Colonic mucosa (tissue), 4 donors: ENCODE measurements around the gene MAPKAPK2. TPM values are rescaled to one million over a fixed set of nuclear protein-coding genes. Genes with fewer than 3 reads are reported as not detected.
A peak's percentile ranks its signal among the peaks of the same experiment; 100 is the strongest.

Experiments
- DNase-seq: peaks from one replicate; pipeline ENCODE4 v3.0.0-alpha.2; 2020
- H3K27ac ChIP-seq: fragments of 200-600 bp; one replicate; pipeline ENCODE4 v1.8.0; 2021
- H3K27me3 ChIP-seq: fragments of 200-600 bp; one replicate; pipeline ENCODE4 v1.8.0; 2021
- H3K36me3 ChIP-seq: fragments of 200-600 bp; one replicate; pipeline ENCODE4 v1.8.0; 2021
- H3K4me1 ChIP-seq: fragments of 200-600 bp; one replicate; pipeline ENCODE4 v1.8.0; 2021; ENCODE audit warnings: mild to moderate bottlenecking
- H3K4me3 ChIP-seq: fragments of 200-600 bp; one replicate; pipeline ENCODE4 v1.8.0; 2021
- H3K9ac ChIP-seq, 2 donors: one replicate each; pipeline ENCODE4 v1.7.0; 2013; ENCODE audit warnings: control low read depth in 2 of 2, low read depth in 2 of 2, low read length in 2 of 2
- H3K9me3 ChIP-seq: fragments of 200-600 bp; one replicate; pipeline ENCODE4 v1.8.0; 2021
- intact Hi-C: fragments of 100-400 bp; cut with DNase I; formaldehyde crosslinking; loops from one replicate; pipeline ENCODE4 v1.14.1; 2022
- total RNA-seq, 2 donors: library from RNA; stranded (reverse); fragmentation: NEBNext Ultra II Directional in 1 of 2; extraction: Animal tissue kit (Norgen Biotek cat#: 25700) in 1 of 2; gene quantifications; one replicate each; pipeline ENCODE4 v1.2.1, GENCODE V29; 2021
- TF ChIP-seq, protein P1 (sequence below): fragments of 200-600 bp; IDR thresholded peaks from one replicate; pipeline ENCODE4 v1.8.0; 2022; ENCODE audit warnings: antibody characterized with exemption, mild to moderate bottlenecking
- donor health status: healthy.
- donor health status: DM: no; HTN: no; CAD: no.
- donor health status: DM: no; HTN: no; CAD: no.

MAPKAPK2 gene
- total RNA-seq, 2 donors from 2014 or later: 61.4 to 71.1 TPM

DNA sequence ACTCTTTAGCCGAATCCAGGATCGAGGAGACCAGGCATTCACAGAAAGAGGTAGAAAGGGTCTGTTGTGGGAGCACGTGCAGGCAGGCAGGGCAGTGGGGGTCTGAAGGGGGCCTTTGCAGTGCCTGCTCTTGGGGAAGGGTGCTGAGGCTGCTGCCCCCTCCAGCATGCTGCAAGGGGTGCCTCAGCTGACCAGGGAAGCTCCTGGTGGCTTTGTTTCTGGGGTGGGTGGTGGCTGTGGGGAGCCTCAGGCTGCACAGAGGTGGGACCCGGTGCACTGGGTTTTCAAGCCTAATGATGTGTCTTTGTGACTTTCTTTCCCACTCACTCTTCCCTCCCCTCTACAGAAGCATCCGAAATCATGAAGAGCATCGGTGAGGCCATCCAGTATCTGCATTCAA lies 44.3 kb downstream of the MAPKAPK2 start:
- no peaks in the 10 kb centered on the region for H3K4me1 ChIP-seq
- no peak overlapping the region for H3K27ac ChIP-seq
- DNase-seq: no peak

DNA sequence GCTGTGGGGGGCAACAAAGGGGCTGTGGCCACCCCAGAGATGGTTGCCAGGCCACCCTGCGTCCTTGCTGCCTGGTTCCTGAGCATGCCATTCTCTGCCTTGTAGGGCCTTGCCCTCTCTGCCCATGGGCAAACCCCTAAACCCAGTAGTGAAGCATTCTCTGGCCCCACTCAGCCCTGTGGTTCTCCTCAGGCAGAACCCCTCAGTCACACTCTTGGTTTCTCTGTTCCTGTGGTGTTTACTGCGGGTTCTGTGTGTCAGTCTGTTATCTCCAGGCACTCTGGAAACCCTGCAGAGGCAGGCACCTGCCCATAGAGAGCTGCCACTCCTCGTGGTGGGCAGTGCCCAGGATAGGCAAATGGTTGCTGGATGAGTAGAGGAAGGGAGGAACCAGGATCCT lies 44.8 kb downstream of the MAPKAPK2 start:
- H3K4me1 ChIP-seq: no peaks in the 10 kb centered on the region
- intact Hi-C loops: no loop called here
- peaks cover 10% of the 10 kb centered on the region for H3K36me3 ChIP-seq
- H3K9me3 ChIP-seq: no peaks in the 10 kb centered on the region
- no peak for DNase-seq
- H3K27me3 ChIP-seq: no peaks in the 10 kb centered on the region
- TF ChIP-seq, protein P1, sequence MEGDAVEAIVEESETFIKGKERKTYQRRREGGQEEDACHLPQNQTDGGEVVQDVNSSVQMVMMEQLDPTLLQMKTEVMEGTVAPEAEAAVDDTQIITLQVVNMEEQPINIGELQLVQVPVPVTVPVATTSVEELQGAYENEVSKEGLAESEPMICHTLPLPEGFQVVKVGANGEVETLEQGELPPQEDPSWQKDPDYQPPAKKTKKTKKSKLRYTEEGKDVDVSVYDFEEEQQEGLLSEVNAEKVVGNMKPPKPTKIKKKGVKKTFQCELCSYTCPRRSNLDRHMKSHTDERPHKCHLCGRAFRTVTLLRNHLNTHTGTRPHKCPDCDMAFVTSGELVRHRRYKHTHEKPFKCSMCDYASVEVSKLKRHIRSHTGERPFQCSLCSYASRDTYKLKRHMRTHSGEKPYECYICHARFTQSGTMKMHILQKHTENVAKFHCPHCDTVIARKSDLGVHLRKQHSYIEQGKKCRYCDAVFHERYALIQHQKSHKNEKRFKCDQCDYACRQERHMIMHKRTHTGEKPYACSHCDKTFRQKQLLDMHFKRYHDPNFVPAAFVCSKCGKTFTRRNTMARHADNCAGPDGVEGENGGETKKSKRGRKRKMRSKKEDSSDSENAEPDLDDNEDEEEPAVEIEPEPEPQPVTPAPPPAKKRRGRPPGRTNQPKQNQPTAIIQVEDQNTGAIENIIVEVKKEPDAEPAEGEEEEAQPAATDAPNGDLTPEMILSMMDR: no peak
- H3K4me3 ChIP-seq: no peak overlapping the region
- H3K27ac ChIP-seq: no peak overlapping the region
- no peak overlapping the region for H3K9ac ChIP-seq

More for the DNA sequence above, 44.3 kb downstream of the MAPKAPK2 start:
- Histone ChIP-seq H3K4me3 (no peak overlapping the region), H3K27me3 (no peaks in the 10 kb centered on the region), H3K9ac (no peak overlapping the region), H3K36me3 (peaks cover 10% of the 10 kb centered on the region), H3K9me3 (no peaks in the 10 kb centered on the region)
- TF ChIP-seq, protein P1: no peak
- intact Hi-C loops: no loop called here

DNA sequence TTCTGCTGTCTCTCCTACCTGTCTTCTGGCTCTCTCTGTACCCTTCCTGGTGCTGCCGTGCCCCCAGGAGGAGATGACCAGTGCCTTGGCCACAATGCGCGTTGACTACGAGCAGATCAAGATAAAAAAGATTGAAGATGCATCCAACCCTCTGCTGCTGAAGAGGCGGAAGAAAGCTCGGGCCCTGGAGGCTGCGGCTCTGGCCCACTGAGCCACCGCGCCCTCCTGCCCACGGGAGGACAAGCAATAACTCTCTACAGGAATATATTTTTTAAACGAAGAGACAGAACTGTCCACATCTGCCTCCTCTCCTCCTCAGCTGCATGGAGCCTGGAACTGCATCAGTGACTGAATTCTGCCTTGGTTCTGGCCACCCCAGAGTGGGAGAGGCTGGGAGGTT lies 47.8 kb downstream of the MAPKAPK2 start:
- Histone ChIP-seq H3K27ac (no peak overlapping the region), H3K4me1 (no peaks in the 10 kb centered on the region), H3K4me3 (no peak overlapping the region), H3K9ac (no peak overlapping the region), H3K9me3 (no peaks in the 10 kb centered on the region), H3K27me3 (no peaks in the 10 kb centered on the region), H3K36me3 (peaks cover 10% of the 10 kb centered on the region)
- no peak for DNase-seq
- TF ChIP-seq, protein P1: no peak
- intact Hi-C loops: no loop called here

DNA sequence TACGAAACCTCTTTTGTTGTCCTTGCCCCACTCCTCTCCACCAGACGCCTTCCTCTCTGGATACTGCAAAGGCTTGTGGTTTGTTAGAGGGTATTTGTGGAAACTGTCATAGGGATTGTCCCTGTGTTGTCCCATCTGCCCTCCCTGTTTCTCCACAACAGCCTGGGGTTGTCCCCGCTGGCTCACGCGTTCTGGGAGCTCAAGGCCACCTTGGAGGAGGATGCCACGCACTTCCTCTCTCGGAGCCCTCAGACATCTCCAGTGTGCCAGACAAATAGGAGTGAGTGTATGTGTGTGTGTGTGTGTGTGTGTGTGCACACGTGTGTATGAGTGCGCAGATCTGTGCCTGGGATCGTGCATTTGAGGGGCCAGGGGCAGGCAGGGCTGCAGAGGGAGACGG lies 48.3 kb downstream of the MAPKAPK2 start:
- Histone ChIP-seq H3K4me1 (no peaks in the 10 kb centered on the region), H3K4me3 (no peak overlapping the region), H3K27ac (no peak overlapping the region), H3K9ac (no peak overlapping the region), H3K36me3 (peaks cover 10% of the 10 kb centered on the region), H3K9me3 (no peaks in the 10 kb centered on the region), H3K27me3 (no peaks in the 10 kb centered on the region)
- intact Hi-C loops: no loop called here
- DNase-seq: no peak
- TF ChIP-seq, protein P1: no peak

DNA sequence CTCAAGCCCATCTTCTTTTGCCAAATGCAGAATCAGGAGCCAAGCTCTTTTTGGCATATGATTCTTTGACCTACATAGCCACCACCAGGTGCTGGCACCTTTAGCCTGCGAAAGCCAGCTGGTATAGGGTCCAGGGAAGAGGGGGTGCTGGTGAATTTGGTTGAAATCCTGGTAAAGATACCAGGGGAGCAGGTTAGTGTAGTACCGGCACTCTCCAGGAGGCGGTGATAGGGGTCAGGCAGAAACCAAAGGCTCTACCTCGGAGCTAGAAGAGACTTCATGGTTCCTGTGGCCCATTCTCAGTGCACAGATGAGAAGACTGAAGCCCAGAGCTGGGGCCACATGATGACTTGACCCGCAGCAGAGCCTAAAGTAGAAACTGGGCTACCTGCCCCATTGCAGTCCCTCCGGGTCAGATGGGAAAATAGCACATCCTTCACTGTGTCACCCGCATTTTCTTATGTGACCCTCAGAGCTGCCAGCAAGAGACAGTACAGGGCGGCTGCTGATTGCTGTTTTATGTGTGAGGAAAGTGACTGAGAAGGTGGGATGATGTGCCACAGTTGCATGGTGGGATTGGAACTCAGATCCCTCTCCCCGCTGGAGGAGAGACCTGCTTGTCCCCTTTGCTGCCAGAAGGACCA lies 49.9 kb downstream of the MAPKAPK2 start:
- no peaks in the 10 kb centered on the region for H3K9me3 ChIP-seq
- H3K27me3 ChIP-seq: no peaks in the 10 kb centered on the region
- H3K4me1 ChIP-seq: no peaks in the 10 kb centered on the region
- no peak overlapping the region for H3K27ac ChIP-seq
- peak; percentile 75 for DNase-seq
- H3K4me3 ChIP-seq: no peak overlapping the region
- TF ChIP-seq, protein P1: peak; percentile 77
- H3K36me3 ChIP-seq: peaks cover 10% of the 10 kb centered on the region
- H3K9ac ChIP-seq: no peak overlapping the region
- intact Hi-C loops: loop anchor here (5.0 kb wide), 1 partner anchor 248 kb away; no protein-coding TSS in a partner anchor
